Effector memory CD4-positive, alpha-beta T cell (primary cell): Measurements from ENCODE around the gene CCDC91.

Experiments used
- DNase-seq, 3 donors: peaks; one replicate each; pipeline ENCODE4 v3.0.0-alpha.2; 2020
- H3K27ac ChIP-seq: 2 replicates; pipeline ENCODE4 v1.7.0; 2013; ENCODE audit warnings: mild to moderate bottlenecking, low read length, moderate library complexity; ENCODE audit not compliant: insufficient read depth, poor library complexity, severe bottlenecking
- H3K27me3 ChIP-seq: replicated peaks from 2 replicates; pipeline ENCODE4 v1.7.0; 2013; ENCODE audit warnings: mild to moderate bottlenecking, low read length; ENCODE audit not compliant: insufficient read depth, control insufficient read depth, poor library complexity, severe bottlenecking
- H3K36me3 ChIP-seq: 2 replicates; pipeline ENCODE4 v1.7.0; 2013; ENCODE audit warnings: mild to moderate bottlenecking, low read length, moderate library complexity; ENCODE audit not compliant: control insufficient read depth, insufficient read depth
- H3K4me1 ChIP-seq: 2 replicates; pipeline ENCODE4 v1.7.0; 2013; ENCODE audit warnings: low read length, mild to moderate bottlenecking; ENCODE audit not compliant: control insufficient read depth, insufficient read depth, poor library complexity, severe bottlenecking
- H3K4me3 ChIP-seq: 2 replicates; pipeline ENCODE4 v1.7.0; 2013; ENCODE audit warnings: low read length, low read depth, mild to moderate bottlenecking; ENCODE audit not compliant: insufficient read depth, poor library complexity, severe bottlenecking
- H3K9me3 ChIP-seq: 2 replicates; pipeline ENCODE4 v1.7.0; 2013; ENCODE audit warnings: mild to moderate bottlenecking, low read length, moderate library complexity; ENCODE audit not compliant: control insufficient read depth

CCDC91 gene

DNA sequence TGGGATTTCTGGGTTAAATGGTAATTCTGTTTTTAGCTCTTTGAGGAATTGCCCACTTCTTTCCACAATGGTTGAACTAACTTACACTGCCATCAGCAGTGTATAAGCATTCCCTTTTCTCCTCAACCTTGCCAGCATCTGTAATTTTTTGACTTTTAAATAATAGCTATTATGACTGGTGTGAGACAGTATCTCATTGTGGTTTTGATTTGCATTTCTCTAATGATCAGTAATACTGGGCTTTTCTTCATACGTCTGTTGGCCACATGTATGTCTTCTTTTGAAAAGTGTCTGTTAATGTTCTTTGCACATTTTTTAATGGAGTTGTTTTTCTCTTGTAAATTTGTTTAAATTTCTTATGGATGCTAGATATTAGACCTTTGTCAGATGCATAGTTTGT lies 323.7 kb downstream of the CCDC91 start:
- Histone ChIP-seq H3K36me3 (no peaks in the 10 kb centered on the region), H3K4me1 (no peaks in the 10 kb centered on the region), H3K27ac (no peak overlapping the region), H3K27me3 (no peaks in the 10 kb centered on the region), H3K4me3 (no peak overlapping the region), H3K9me3 (no peaks in the 10 kb centered on the region)
- no peak for DNase-seq

DNA sequence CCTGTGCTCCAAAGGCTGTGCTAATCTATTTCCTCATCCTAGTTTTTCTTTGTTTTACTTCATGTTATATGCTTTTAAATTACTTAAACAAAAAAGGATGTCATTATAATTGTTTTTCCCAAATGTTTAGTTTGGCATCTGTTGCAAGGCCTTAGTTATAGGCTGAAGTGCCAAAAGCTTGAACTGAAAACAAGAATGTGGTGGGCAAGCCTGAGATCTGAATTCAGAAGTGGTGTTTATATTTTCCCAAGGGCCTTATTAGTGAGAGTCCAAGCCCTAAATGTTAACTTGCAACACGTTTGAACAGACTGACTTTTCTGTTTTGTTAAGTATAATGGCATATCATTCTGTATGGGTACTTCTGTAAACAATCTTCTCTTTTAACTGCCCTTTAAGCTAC lies 326.8 kb downstream of the CCDC91 start:
- Histone ChIP-seq H3K4me3 (no peak overlapping the region), H3K27ac (no peak overlapping the region), H3K27me3 (no peaks in the 10 kb centered on the region), H3K9me3 (no peaks in the 10 kb centered on the region), H3K4me1 (no peaks in the 10 kb centered on the region), H3K36me3 (no peaks in the 10 kb centered on the region)
- no peak for DNase-seq

GRCh38 chr12:28527631-28528249 lies 337.5 kb downstream of the CCDC91 start:
- DNase-seq = no peak
- Histone ChIP-seq H3K27me3 (no peaks in the 10 kb centered on the region), H3K36me3 (no peaks in the 10 kb centered on the region), H3K9me3 (no peaks in the 10 kb centered on the region), H3K4me3 (no peak overlapping the region), H3K27ac (no peak overlapping the region), H3K4me1 (no peaks in the 10 kb centered on the region)

- Histone ChIP-seq H3K27me3 (no peaks in the 10 kb centered on the region), H3K9me3 (no peaks in the 10 kb centered on the region), H3K36me3 (no peaks in the 10 kb centered on the region), H3K4me1 (no peaks in the 10 kb centered on the region), H3K27ac (no peak overlapping the region), H3K4me3 (no peak overlapping the region)
- DNase-seq = no peak
Observed at GRCh38 chr12:28535216-28535615, 345.0 kb downstream of the CCDC91 start.

- DNase-seq = no peak
- H3K4me1 ChIP-seq = no peaks in the 10 kb centered on the region
- H3K27me3 ChIP-seq = no peaks in the 10 kb centered on the region
- H3K36me3 ChIP-seq = no peaks in the 10 kb centered on the region
- no peak overlapping the region for H3K4me3 ChIP-seq
- H3K9me3 ChIP-seq = no peaks in the 10 kb centered on the region
- H3K27ac ChIP-seq = no peak overlapping the region
Observed at GRCh38 chr12:28536088-28536487, 345.8 kb downstream of the CCDC91 start.

- no peak for DNase-seq
- Histone ChIP-seq H3K9me3 (no peaks in the 10 kb centered on the region), H3K27me3 (no peaks in the 10 kb centered on the region), H3K27ac (no peak overlapping the region), H3K4me1 (no peaks in the 10 kb centered on the region), H3K4me3 (no peak overlapping the region), H3K36me3 (no peaks in the 10 kb centered on the region)
Observed at GRCh38 chr12:28537474-28537873, 347.2 kb downstream of the CCDC91 start.

GRCh38 chr12:28539691-28540323 lies 349.6 kb downstream of the CCDC91 start:
- DNase-seq = no peak
- H3K9me3 ChIP-seq = no peaks in the 10 kb centered on the region
- H3K4me3 ChIP-seq = no peak overlapping the region
- H3K27me3 ChIP-seq = no peaks in the 10 kb centered on the region
- H3K4me1 ChIP-seq = no peaks in the 10 kb centered on the region
- no peaks in the 10 kb centered on the region for H3K36me3 ChIP-seq
- no peak overlapping the region for H3K27ac ChIP-seq

- Histone ChIP-seq H3K27ac (no peak overlapping the region), H3K9me3 (no peaks in the 10 kb centered on the region)
- DNase-seq = no peak
Observed at GRCh38 chr12:28540324-28540714, 350.1 kb downstream of the CCDC91 start.

GRCh38 chr12:28543021-28543890 lies 353.0 kb downstream of the CCDC91 start:
- no peaks in the 10 kb centered on the region for H3K27me3 ChIP-seq
- no peaks in the 10 kb centered on the region for H3K4me1 ChIP-seq
- DNase-seq = no peak
- no peaks in the 10 kb centered on the region for H3K9me3 ChIP-seq
- H3K36me3 ChIP-seq = no peaks in the 10 kb centered on the region
- no peak overlapping the region for H3K27ac ChIP-seq
- no peak overlapping the region for H3K4me3 ChIP-seq

More at GRCh38 chr12:28540324-28540714, 350.1 kb downstream of the CCDC91 start:
- H3K4me1 ChIP-seq = no peaks in the 10 kb centered on the region
- H3K27me3 ChIP-seq = no peaks in the 10 kb centered on the region
- H3K4me3 ChIP-seq = no peak overlapping the region
- no peaks in the 10 kb centered on the region for H3K36me3 ChIP-seq
